ENCODE results near the gene KCNAB1.

DNA sequence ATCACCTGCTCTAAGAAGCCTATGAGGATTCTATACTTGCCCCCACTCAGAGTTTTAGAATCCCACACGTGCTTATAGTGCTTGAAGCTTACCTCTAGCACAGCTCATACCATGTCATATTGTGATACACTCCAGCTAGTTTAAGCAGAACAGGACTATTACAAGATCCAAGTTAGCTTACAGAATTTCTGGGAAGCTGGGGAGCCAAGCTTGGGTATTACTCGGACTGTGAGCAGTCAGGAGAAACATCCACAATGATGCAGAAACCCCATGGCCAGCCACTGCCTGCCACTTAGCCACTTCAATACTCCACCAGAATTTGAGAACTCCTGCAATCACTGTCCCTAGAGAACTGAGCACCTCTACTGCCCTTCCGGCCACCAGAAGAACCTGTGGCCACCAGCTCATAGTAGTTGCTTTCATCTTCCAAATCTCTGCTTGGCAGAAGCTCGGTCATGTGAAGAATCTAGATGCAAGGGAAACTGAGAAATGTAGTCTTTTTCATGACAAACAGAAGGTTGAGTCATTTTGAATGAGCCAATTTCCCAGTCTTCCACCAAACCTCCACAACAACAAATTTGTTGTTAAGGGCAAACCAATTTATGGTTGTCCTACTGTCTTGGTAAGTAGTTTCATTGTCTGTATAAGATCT is 462.3 kb downstream of the KCNAB1 start:
- TF ChIP-seq, protein P1, sequence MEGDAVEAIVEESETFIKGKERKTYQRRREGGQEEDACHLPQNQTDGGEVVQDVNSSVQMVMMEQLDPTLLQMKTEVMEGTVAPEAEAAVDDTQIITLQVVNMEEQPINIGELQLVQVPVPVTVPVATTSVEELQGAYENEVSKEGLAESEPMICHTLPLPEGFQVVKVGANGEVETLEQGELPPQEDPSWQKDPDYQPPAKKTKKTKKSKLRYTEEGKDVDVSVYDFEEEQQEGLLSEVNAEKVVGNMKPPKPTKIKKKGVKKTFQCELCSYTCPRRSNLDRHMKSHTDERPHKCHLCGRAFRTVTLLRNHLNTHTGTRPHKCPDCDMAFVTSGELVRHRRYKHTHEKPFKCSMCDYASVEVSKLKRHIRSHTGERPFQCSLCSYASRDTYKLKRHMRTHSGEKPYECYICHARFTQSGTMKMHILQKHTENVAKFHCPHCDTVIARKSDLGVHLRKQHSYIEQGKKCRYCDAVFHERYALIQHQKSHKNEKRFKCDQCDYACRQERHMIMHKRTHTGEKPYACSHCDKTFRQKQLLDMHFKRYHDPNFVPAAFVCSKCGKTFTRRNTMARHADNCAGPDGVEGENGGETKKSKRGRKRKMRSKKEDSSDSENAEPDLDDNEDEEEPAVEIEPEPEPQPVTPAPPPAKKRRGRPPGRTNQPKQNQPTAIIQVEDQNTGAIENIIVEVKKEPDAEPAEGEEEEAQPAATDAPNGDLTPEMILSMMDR (IDR thresholded peaks at IDR 0.05; ENCODE audit: control extremely low read depth in 1 of 3, insufficient read depth in 1 of 3, low read depth in 1 of 3, low read length in 3 of 3): no peak
- TF ChIP-seq POLR2A (IDR thresholded peaks at IDR 0.05; ENCODE audit: control extremely low read depth in 1 of 2, low read depth in 2 of 2, low read length in 2 of 2) (no peak), POU5F1 (IDR thresholded peaks at IDR 0.05; ENCODE audit: low read depth, low read length) (no peak)

All from H1 (cell line).